ENCODE results near the gene NAT14. TPM values are rescaled to one million over a fixed set of nuclear protein-coding genes. Genes with fewer than 3 reads are reported as not detected.

Gene NAT14
- polyA plus RNA-seq, 2 donors = 4.2 to 6.8 TPM

GRCh38 chr19:55508120-55508519 is 23.1 kb downstream of the NAT14 start:
- H3K27ac ChIP-seq (ENCODE audit: low read depth in 2 of 2, low read length in 1 of 2) = no peak overlapping the region
- no peaks in the 10 kb centered on the region for H3K9me3 ChIP-seq (ENCODE audit: control insufficient read depth in 2 of 2, insufficient read depth in 1 of 2, low read depth in 1 of 2, low read length in 1 of 2)
- no peaks in the 10 kb centered on the region for H3K27me3 ChIP-seq (ENCODE audit: control insufficient read depth in 1 of 2, insufficient read depth in 2 of 2, low read length in 2 of 2)
- H3K36me3 ChIP-seq (ENCODE audit: control insufficient read depth in 2 of 2, insufficient read depth in 2 of 2, low read length in 1 of 2) = no peaks in the 10 kb centered on the region
- H3K4me1 ChIP-seq (ENCODE audit: control insufficient read depth in 2 of 2, insufficient read depth in 2 of 2, low read length in 1 of 2) = no peaks in the 10 kb centered on the region
- WGBS, 2 donors = 72 to 77% methylated on average over 10 of the region's 10 CpGs
- H3K4me3 ChIP-seq (ENCODE audit: low read depth in 1 of 2, low read length in 2 of 2) = no peak overlapping the region

GRCh38 chr19:55516878-55517620 is 32.1 kb downstream of the NAT14 start:
- H3K9me3 ChIP-seq (ENCODE audit: control insufficient read depth in 2 of 2, insufficient read depth in 1 of 2, low read depth in 1 of 2, low read length in 1 of 2) = no peaks in the 10 kb centered on the region
- H3K27ac ChIP-seq (ENCODE audit: low read depth in 2 of 2, low read length in 1 of 2) = peak overlapping the region; percentile 57 to 70
- no peaks in the 10 kb centered on the region for H3K27me3 ChIP-seq (ENCODE audit: control insufficient read depth in 1 of 2, insufficient read depth in 2 of 2, low read length in 2 of 2)
- no peaks in the 10 kb centered on the region for H3K36me3 ChIP-seq (ENCODE audit: control insufficient read depth in 2 of 2, insufficient read depth in 2 of 2, low read length in 1 of 2)
- H3K4me1 ChIP-seq (ENCODE audit: control insufficient read depth in 2 of 2, insufficient read depth in 2 of 2, low read length in 1 of 2) = peaks cover 0 to 3% of the 10 kb centered on the region in 2 donors
- WGBS, 2 donors = 9 to 12% methylated on average over 43 to 61 of the region's 61 CpGs
- peak overlapping the region; percentile 40 to 52 for H3K4me3 ChIP-seq (ENCODE audit: low read depth in 1 of 2, low read length in 2 of 2)

DNA sequence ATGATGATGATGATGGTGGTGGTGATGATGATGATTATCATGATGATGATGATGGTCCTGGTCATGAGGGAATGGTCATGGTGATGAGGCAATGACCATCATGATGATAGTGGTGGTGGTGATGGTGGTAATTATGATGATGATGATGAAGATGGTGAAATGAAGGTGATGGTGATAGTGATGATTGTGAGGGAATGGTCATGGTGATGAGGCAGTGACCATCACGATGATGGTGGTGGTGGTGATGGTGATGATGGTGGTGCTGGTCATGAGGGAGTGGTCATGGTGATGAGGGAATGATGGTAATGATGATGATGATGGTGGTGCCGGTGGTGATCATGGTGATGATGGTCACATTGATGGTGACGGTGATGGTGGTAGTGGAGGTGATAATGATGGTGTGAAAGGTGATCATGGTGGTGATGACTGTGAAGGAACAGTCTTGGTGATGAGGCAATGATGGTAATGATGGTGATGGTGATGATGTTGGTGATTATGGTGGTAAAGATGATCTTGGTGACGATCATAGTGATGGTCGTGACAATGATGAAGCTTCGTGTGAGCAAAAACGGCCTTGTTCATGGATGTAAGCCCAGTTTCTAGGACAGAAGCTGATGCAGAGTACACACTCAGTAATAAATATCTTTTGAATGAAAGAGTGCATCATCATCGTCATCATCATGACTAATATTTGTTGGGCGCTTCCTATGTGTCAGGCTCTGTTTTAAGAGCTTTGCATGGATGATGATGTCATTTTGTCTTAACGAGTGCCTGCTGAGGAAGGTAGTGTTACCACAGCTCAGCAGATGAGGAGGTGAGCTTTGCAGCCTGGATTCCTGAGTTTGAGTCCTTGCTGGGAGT is 34.7 kb downstream of the NAT14 start:
- Histone ChIP-seq H3K4me1 (ENCODE audit: control insufficient read depth in 2 of 2, insufficient read depth in 2 of 2, low read length in 1 of 2) (peaks cover 0 to 3% of the 10 kb centered on the region in 2 donors), H3K4me3 (ENCODE audit: low read depth in 1 of 2, low read length in 2 of 2) (no peak overlapping the region), H3K9me3 (ENCODE audit: control insufficient read depth in 2 of 2, insufficient read depth in 1 of 2, low read depth in 1 of 2, low read length in 1 of 2) (no peaks in the 10 kb centered on the region), H3K27me3 (ENCODE audit: control insufficient read depth in 1 of 2, insufficient read depth in 2 of 2, low read length in 2 of 2) (no peaks in the 10 kb centered on the region), H3K27ac (ENCODE audit: low read depth in 2 of 2, low read length in 1 of 2) (no peak overlapping the region), H3K36me3 (ENCODE audit: control insufficient read depth in 2 of 2, insufficient read depth in 2 of 2, low read length in 1 of 2) (no peaks in the 10 kb centered on the region)
- WGBS, 2 donors = 79 to 81% methylated on average over 10 of the region's 10 CpGs

DNA sequence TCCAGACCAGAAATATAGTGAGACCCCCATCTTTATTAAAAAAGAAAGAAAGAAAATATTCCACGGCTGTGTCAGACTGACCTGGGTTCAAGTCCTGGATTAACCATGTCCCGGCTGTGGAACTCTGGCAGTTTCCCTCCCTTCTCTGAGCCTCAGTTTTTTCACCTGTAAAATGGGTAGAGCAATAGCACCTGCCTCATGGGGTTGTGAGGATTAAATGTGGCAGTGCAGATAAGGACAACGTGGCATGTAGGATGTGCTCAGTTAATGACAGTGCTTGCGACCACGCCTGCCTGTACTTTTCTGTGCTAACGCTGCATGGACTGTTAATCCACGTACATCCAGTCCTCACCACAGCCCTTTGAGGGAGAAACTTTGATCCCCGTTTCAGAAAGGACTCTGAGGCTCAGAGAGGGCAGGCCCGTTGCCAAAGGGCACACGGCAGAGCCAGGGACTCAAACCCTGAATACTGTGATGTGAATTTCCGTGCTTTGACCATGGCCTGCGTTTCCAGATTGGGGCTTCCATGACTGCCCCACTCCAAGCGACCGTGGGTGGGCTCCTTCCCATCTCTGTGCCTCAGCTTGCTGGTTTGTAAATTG is 35.8 kb downstream of the NAT14 start:
- H3K36me3 ChIP-seq (ENCODE audit: control insufficient read depth in 2 of 2, insufficient read depth in 2 of 2, low read length in 1 of 2) = no peaks in the 10 kb centered on the region
- WGBS, 2 donors = 66 to 68% methylated on average over 14 of the region's 14 CpGs
- H3K27ac ChIP-seq (ENCODE audit: low read depth in 2 of 2, low read length in 1 of 2) = no peak overlapping the region
- H3K9me3 ChIP-seq (ENCODE audit: control insufficient read depth in 2 of 2, insufficient read depth in 1 of 2, low read depth in 1 of 2, low read length in 1 of 2) = no peaks in the 10 kb centered on the region
- H3K27me3 ChIP-seq (ENCODE audit: control insufficient read depth in 1 of 2, insufficient read depth in 2 of 2, low read length in 2 of 2) = no peaks in the 10 kb centered on the region
- H3K4me1 ChIP-seq (ENCODE audit: control insufficient read depth in 2 of 2, insufficient read depth in 2 of 2, low read length in 1 of 2) = peaks cover 3% of the 10 kb centered on the region in 2 donors
- no peak overlapping the region for H3K4me3 ChIP-seq (ENCODE audit: low read depth in 1 of 2, low read length in 2 of 2)

DNA sequence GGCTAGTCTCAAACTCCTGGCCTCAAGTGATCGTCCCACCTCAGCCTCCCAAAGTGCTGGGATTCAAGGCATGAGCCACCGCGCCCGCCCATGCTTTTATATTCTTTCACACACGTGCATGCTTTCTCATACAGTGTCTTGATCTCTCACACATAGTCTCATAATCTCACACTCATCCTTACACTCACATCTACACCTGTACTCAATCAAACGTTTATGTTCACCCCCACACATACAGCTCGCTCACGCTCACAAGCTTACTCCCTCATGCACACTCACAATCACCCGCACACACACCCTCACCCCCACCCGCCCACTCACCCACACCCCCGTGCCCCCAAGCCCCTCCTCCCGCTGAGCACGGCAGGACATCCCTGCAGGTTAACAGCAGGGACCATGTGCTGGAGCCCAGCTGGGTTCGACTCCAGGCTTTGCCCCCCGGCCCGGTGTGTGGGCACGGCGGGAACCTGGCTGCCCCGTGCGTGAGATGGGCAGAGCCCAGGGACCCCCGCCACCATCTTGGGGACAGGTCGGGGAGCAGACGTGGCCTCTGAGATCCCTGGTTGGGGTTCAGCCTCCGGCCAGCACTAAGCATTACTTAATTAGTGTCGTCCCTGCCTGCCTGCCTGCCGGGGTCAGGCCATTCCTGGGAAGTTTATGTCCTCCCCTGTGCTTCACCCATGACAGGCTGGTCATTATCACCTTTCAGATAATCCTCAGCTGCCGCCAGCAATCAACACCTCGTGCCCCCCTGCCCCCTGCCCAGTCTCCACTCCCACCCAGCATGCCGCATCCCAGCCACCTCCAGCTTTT is 40.5 kb downstream of the NAT14 start:
- no peaks in the 10 kb centered on the region for H3K36me3 ChIP-seq (ENCODE audit: control insufficient read depth in 2 of 2, insufficient read depth in 2 of 2, low read length in 1 of 2)
- no peak overlapping the region for H3K4me3 ChIP-seq (ENCODE audit: low read depth in 1 of 2, low read length in 2 of 2)
- H3K27ac ChIP-seq (ENCODE audit: low read depth in 2 of 2, low read length in 1 of 2) = no peak overlapping the region
- WGBS, 2 donors = 42 to 48% methylated on average over 29 of the region's 29 CpGs
- peaks cover 0 to 8% of the 10 kb centered on the region in 2 donors for H3K4me1 ChIP-seq (ENCODE audit: control insufficient read depth in 2 of 2, insufficient read depth in 2 of 2, low read length in 1 of 2)
- no peaks in the 10 kb centered on the region for H3K9me3 ChIP-seq (ENCODE audit: control insufficient read depth in 2 of 2, insufficient read depth in 1 of 2, low read depth in 1 of 2, low read length in 1 of 2)
- no peaks in the 10 kb centered on the region for H3K27me3 ChIP-seq (ENCODE audit: control insufficient read depth in 1 of 2, insufficient read depth in 2 of 2, low read length in 2 of 2)

- Histone ChIP-seq H3K9me3 (ENCODE audit: control insufficient read depth in 2 of 2, insufficient read depth in 1 of 2, low read depth in 1 of 2, low read length in 1 of 2) (peaks cover 0 to 2% of the 10 kb centered on the region in 2 donors), H3K36me3 (ENCODE audit: control insufficient read depth in 2 of 2, insufficient read depth in 2 of 2, low read length in 1 of 2) (no peaks in the 10 kb centered on the region), H3K27me3 (ENCODE audit: control insufficient read depth in 1 of 2, insufficient read depth in 2 of 2, low read length in 2 of 2) (no peaks in the 10 kb centered on the region), H3K4me3 (ENCODE audit: low read depth in 1 of 2, low read length in 2 of 2) (no peak overlapping the region), H3K27ac (ENCODE audit: low read depth in 2 of 2, low read length in 1 of 2) (no peak overlapping the region), H3K4me1 (ENCODE audit: control insufficient read depth in 2 of 2, insufficient read depth in 2 of 2, low read length in 1 of 2) (peaks cover 0 to 8% of the 10 kb centered on the region in 2 donors)
- WGBS, 2 donors = 25 to 27% methylated on average over 35 of the region's 35 CpGs
Measured at GRCh38 chr19:55526216-55527196, 41.5 kb downstream of the NAT14 start.

DNA sequence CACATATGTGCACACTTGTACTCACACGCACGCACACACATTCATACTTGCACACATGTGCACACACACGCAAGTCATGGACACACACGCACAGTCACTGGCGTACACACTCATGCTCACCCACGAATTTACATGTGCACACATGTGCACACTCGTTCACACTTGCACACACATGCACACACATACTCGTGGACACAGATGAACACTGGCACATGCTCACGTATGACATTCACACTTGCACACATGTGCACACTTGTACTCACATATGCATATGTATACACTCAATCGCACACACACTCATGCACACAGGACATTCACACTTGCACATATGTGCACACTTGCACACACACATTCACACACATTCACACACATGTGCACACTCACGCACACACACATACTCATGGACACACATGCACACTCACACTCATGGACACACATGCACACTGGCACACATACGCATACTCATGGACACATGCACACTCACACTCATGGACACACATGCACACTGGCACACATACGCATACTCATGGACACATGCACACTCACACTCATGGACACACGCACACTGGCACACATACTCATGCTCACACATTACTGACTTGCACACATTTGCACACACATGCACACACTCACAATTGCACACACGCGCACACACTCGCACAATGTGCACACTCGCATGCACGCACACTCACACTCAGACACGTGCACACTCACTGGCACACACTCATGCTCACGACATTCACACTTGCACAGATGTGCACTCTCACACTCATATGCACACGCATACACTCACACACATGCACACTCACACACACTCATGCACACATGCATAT is 42.4 kb downstream of the NAT14 start:
- no peaks in the 10 kb centered on the region for H3K36me3 ChIP-seq (ENCODE audit: control insufficient read depth in 2 of 2, insufficient read depth in 2 of 2, low read length in 1 of 2)
- peaks cover 0 to 8% of the 10 kb centered on the region in 2 donors for H3K4me1 ChIP-seq (ENCODE audit: control insufficient read depth in 2 of 2, insufficient read depth in 2 of 2, low read length in 1 of 2)
- H3K9me3 ChIP-seq (ENCODE audit: control insufficient read depth in 2 of 2, insufficient read depth in 1 of 2, low read depth in 1 of 2, low read length in 1 of 2) = peaks cover 0 to 2% of the 10 kb centered on the region in 2 donors
- WGBS, 2 donors = 79 to 83% methylated on average over 22 of the region's 22 CpGs
- H3K27ac ChIP-seq (ENCODE audit: low read depth in 2 of 2, low read length in 1 of 2) = no peak overlapping the region
- H3K27me3 ChIP-seq (ENCODE audit: control insufficient read depth in 1 of 2, insufficient read depth in 2 of 2, low read length in 2 of 2) = no peaks in the 10 kb centered on the region
- no peak overlapping the region for H3K4me3 ChIP-seq (ENCODE audit: low read depth in 1 of 2, low read length in 2 of 2)
